MM.1S (cell line): ENCODE data around the gene ANKZF1.

Experiments used
- EZH2 ChIP-seq: fragments of 300-600 bp; sonication (generic); optimal IDR thresholded peaks from 2 replicates; pipeline ENCODE3; 2017; ENCODE audit warnings: low read depth, mild to moderate bottlenecking, antibody characterized with exemption, low read length, mixed read lengths
- EZH2phosphoT487 ChIP-seq: fragments of 300-600 bp; sonication (generic); IDR thresholded peaks from 2 replicates; pipeline ENCODE4 v1.6.1; 2018; ENCODE audit warnings: antibody characterized with exemption, low read length
- TF ChIP-seq, protein P1 (sequence below): fragments of 300-600 bp; sonication (generic); IDR thresholded peaks from 2 replicates; pipeline ENCODE4 v1.5.1; 2016; ENCODE audit warnings: antibody characterized with exemption, low read length, mixed read lengths

DNA sequence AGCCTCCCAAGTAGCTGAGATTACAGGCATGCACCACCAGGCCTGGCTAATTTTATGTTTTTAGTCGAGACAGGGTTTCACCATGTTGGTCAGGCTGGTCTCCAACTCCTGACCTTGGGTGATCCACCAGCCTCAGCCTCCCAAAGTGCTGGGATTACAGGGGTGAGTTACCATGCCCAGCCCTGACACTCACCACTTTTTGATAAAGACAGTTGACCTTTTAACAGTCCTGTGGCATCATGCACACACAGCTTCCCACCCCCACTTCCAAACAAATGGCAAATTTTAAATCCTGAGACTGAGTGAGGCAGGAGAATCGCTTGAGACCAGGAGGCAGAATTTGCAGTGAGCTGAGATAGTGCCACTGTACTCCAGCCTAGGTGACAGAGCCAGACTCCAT is 43.4 kb downstream of the ANKZF1 start:
- TF ChIP-seq, protein P1, sequence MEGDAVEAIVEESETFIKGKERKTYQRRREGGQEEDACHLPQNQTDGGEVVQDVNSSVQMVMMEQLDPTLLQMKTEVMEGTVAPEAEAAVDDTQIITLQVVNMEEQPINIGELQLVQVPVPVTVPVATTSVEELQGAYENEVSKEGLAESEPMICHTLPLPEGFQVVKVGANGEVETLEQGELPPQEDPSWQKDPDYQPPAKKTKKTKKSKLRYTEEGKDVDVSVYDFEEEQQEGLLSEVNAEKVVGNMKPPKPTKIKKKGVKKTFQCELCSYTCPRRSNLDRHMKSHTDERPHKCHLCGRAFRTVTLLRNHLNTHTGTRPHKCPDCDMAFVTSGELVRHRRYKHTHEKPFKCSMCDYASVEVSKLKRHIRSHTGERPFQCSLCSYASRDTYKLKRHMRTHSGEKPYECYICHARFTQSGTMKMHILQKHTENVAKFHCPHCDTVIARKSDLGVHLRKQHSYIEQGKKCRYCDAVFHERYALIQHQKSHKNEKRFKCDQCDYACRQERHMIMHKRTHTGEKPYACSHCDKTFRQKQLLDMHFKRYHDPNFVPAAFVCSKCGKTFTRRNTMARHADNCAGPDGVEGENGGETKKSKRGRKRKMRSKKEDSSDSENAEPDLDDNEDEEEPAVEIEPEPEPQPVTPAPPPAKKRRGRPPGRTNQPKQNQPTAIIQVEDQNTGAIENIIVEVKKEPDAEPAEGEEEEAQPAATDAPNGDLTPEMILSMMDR, result no peak
- TF ChIP-seq EZH2, result no peak
- no peak for TF ChIP-seq EZH2phosphoT487
